Right lung (tissue), 5 donors: Measurements from ENCODE around the gene EFCAB8. TPM values are rescaled to one million over a fixed set of nuclear protein-coding genes. Genes with fewer than 3 reads are reported as not detected.
A peak's percentile ranks its signal among the peaks of the same experiment; 100 is the strongest.
"Not testable (repeated sequence)": the region's sequence is repeated elsewhere in the genome, so short reads cannot be mapped to it uniquely, and the experiment has no call there.

Source experiments
- DNase-seq, 2 donors: peaks; one replicate each; pipeline ENCODE4 v3.0.0-alpha.2; 2013
- polyA plus RNA-seq, 5 donors: library from polyadenylated mRNA; unstranded; fragments of 120-200 nt; gene quantifications; one replicate each; pipeline versions ENCODE4 v1.2.1 to v1.2.3, GENCODE V29; 2013; ENCODE audit warnings: inconsistent platforms in 1 of 5, low replicate concordance in 1 of 5; ENCODE audit not compliant: insufficient read length in 5 of 5, insufficient read depth in 1 of 5

Gene EFCAB8
- polyA plus RNA-seq, 5 donors, result 0.18 to 0.26 TPM; not detected in 3

GRCh38 chr20:32950539-32950938, 91.8 kb downstream of the EFCAB8 start:
- not testable (repeated sequence) for DNase-seq

DNA sequence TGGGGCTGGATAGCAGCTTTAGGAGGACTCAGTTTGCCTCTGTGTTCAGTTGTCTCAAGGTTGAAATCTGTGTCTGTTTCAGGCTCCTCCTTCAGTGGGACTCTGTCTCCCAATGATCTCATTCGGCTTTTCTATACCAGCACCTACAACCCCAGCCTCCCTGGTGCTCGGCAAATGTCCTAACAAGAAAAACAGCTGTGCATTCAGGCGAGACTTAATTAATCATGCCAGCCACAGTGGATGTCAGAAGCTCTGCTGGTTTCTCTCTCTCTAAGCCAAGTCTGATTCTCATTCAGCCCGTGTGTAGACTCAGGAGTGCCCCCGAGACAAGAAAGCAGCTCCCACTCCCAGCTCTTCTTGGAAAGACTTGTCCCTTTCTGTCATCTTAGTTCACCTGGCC, 98.7 kb downstream of the EFCAB8 start:
- DNase-seq, result no peak

DNA sequence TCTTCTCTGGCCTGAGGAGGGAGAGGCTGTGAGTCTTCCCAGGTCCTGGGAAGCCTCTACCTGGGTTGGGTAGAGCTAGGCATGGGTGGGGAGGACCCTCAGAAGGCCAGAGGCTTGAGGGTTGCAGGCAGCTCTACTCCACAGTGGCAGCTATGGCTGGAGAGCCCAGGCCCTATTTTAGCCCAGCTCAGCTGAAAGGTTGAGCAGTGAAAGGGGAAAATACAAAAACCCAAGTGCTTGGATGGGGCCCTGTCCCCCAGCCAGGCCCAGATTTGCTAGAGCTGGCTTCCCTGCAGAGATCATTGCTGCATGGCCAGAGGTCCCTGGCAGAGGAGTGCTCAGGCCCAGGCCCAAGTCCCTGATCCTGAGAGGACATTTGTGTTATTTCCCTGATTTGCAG, 99.9 kb downstream of the EFCAB8 start:
- no peak for DNase-seq

- DNase-seq, result no peak
Measured at GRCh38 chr20:32959351-32960221, 100.9 kb downstream of the EFCAB8 start.

GRCh38 chr20:32960222-32960518, 101.4 kb downstream of the EFCAB8 start:
- no peak for DNase-seq

- no peak for DNase-seq
Measured at GRCh38 chr20:32960849-32961731, 102.4 kb downstream of the EFCAB8 start.

- no peak for DNase-seq
Measured at GRCh38 chr20:32962053-32962452, 103.3 kb downstream of the EFCAB8 start.

DNA sequence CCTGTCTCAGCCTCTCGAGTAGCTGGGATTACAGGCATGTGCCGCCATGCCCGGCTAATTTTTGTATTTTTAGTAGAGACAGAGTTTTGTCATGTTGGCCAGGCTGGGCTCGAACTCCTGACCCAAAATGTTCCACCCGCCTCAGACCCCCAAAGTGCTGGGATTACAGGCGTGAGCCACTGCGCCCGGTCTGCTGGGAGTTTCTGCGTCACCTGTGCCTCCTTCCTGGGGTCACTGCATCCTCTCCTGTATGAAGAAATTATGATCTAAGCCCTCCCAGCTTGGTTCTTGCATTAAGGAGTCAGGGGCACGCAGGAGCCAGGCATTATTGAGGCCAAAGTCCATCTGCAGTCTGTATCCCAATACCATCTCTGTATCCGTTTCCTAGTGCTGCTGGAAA, 103.9 kb downstream of the EFCAB8 start:
- DNase-seq, result not testable (repeated sequence)

- DNase-seq, result no peak
Measured at GRCh38 chr20:32963176-32963575, 104.5 kb downstream of the EFCAB8 start.

- no peak for DNase-seq
Measured at GRCh38 chr20:32964575-32964974, 105.9 kb downstream of the EFCAB8 start.

DNA sequence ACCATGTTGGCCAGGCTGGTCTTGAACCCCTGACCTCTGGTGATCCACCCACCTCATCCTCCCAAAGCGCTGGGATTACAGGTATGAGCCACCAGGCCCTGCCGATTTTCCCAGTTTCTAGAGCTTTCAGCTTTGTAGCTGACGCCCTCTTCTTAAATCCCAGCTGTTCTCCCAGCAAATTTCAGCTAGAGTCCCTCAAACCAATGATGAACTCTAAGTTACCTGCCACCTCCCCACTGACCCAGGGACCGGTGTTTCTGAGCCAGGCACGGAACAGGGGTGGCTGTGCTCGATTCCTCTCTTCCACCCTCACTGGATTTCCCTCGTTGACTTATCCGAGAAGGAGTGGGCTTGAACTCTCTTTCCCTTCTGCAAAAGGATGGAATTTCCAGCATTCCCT, 106.4 kb downstream of the EFCAB8 start:
- no peak for DNase-seq

- no peak for DNase-seq
Measured at GRCh38 chr20:32965581-32966373, 107.1 kb downstream of the EFCAB8 start.

DNA sequence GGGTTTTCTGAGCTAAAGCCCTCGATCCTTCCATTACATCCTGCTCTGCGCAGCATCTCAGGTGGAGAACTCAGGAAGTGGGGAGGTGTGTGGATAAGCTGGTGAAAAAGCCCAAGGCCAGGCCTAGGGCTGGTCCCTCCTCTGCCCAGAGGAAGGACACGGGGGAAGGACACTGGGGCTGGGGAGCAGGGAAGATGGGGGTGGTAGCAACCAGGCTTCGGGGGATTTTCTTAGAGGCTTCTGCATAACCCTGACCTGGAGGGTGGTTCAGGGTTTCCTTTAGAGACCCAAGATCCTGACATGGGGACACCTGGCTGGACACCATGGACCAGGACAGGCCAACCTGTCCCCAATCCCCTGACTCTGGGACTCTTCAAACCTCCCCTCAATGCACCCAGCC, 107.7 kb downstream of the EFCAB8 start:
- no peak for DNase-seq

DNA sequence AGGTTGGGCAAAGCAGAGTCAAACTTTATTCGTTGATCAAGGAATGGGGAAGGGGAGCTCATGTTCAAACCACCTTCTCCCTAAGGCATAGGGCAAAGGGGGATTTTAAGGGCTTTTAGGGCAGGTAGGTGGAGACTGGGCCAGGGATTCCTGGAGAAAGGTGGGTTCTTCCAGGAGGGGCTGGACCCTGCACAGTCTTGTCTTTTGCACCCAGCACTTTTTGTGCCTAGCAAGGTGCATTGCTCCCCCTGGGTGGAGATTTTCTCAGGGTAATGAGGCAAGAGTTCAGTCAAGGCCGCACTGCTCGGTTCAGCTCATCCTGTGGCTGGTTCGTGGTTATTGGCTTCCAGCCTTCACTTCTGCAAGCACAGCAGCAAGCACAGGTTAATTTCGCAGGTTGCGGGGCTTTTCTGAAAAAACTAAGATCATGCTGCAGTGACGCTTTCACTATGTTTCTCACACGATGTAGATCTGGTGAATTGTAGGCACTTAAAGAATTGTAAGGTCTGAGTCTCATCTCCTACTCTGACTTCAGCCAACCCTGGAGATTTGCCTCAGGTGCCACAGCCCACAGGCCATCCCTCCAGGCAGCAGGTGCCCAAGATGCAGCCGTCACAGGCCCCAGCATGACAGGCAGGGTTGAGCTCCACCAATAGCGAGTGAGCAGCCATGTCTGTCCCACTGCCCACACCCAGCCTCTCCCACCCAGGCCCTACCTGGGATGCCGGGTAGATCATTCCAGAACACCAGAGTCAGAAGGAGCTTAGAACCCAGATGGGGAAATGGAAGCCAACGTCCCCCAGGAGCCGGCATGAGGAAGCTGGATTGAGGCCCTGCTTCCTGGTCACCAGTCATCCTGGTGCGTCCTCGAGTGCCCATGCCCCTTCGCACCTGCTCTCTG, 108.4 kb downstream of the EFCAB8 start:
- DNase-seq, result no peak

- no peak for DNase-seq
Measured at GRCh38 chr20:32967961-32968457, 109.3 kb downstream of the EFCAB8 start.

GRCh38 chr20:32968478-32969241, 109.9 kb downstream of the EFCAB8 start:
- peak in 1 of 2 donors; percentile 21 for DNase-seq

DNA sequence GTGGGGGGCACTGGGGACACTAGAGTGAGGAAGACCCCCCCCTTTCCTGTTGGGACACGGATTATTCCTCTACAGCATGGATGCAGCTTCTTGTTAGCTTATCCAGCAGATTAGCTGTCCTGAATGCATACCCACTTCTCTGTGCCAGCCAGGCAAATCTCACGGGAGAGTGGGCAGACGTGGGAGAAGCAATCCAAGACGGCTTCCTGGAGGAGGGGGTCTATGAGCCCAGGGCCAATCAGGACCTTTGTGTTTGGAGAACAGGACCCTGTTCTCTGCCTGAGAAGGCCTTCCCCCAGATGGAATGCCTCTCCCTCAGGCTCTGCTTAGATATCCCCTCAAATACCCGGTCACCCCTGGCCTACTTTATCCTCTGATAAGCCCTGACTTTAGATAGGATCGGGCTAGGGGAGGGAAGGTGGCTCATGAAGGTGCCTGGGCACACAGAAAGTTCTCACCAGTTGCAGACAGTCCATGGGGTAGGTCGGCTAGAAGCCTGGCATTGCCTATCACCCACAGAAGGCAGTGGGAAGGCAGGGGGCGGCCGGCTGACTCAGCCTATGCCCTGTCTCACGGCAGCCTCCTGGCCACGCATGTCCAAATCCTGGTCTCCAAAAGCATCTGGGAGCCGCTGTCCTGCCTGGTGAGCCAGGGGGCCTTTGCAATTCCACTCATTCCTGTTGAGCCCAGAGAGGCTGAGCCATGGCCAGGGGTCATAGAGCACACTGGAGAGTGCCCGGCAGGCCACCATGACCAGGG, 110.8 kb downstream of the EFCAB8 start:
- no peak for DNase-seq

- no peak for DNase-seq
Measured at GRCh38 chr20:32970115-32970972, 111.6 kb downstream of the EFCAB8 start.
